HG03108 (cell line): ENCODE data around the gene MAP2K5.

Source experiments
- ATAC-seq: cut with Tn5 transposase; IDR thresholded peaks from one replicate; pipeline ENCODE4 v1.9.1; 2021; ENCODE audit warnings: moderate library complexity; ENCODE audit not compliant: unreplicated experiment

MAP2K5 gene

GRCh38 chr15:67521029-67521782, 21.3 kb upstream of the MAP2K5 start, which contains the start of gene C15orf61:
TSS of gene C15orf61 (plus strand) at chr15:67521131. CDS start at chr15:67521249, 118 bp downstream.
- peak; percentile 66 for ATAC-seq

- ATAC-seq: no peak
Observed at GRCh38 chr15:67521783-67522568, 20.5 kb upstream of the MAP2K5 start.

GRCh38 chr15:67523330-67523729, 19.2 kb upstream of the MAP2K5 start:
- no peak for ATAC-seq

- no peak for ATAC-seq
Observed at GRCh38 chr15:67524235-67524634, 18.3 kb upstream of the MAP2K5 start.

- no peak for ATAC-seq
Observed at GRCh38 chr15:67528513-67528912, 14.0 kb upstream of the MAP2K5 start.

- no peak for ATAC-seq
Observed at GRCh38 chr15:67531379-67531914, 11.1 kb upstream of the MAP2K5 start.

- ATAC-seq: no peak
Observed at GRCh38 chr15:67533873-67534272, 8.6 kb upstream of the MAP2K5 start.

GRCh38 chr15:67534360-67534759, 8.1 kb upstream of the MAP2K5 start:
- no peak for ATAC-seq

GRCh38 chr15:67537771-67538170, 4.7 kb upstream of the MAP2K5 start:
- no peak for ATAC-seq

- no peak for ATAC-seq
Observed at GRCh38 chr15:67543348-67543718, 830 bp downstream of the MAP2K5 start.

- no peak for ATAC-seq
Observed at GRCh38 chr15:67544475-67544874, 2.0 kb downstream of the MAP2K5 start.

GRCh38 chr15:67545864-67546263, 3.4 kb downstream of the MAP2K5 start:
- ATAC-seq: no peak

GRCh38 chr15:67547064-67547463, 4.6 kb downstream of the MAP2K5 start:
- ATAC-seq: no peak

GRCh38 chr15:67547836-67548235, 5.3 kb downstream of the MAP2K5 start:
- no peak for ATAC-seq

- ATAC-seq: no peak
Observed at GRCh38 chr15:67548236-67548852, 5.8 kb downstream of the MAP2K5 start.

- ATAC-seq: no peak
Observed at GRCh38 chr15:67548862-67549651, 6.6 kb downstream of the MAP2K5 start.

- ATAC-seq: no peak
Observed at GRCh38 chr15:67549736-67550135, 7.2 kb downstream of the MAP2K5 start.

GRCh38 chr15:67550522-67550921, 8.0 kb downstream of the MAP2K5 start:
- ATAC-seq: no peak

- ATAC-seq: no peak
Observed at GRCh38 chr15:67551207-67551743, 8.8 kb downstream of the MAP2K5 start.

GRCh38 chr15:67554580-67554979, 12.1 kb downstream of the MAP2K5 start:
- no peak for ATAC-seq
